ENCODE measurements around the gene ZDHHC14.

Gene ZDHHC14

GRCh38 chr6:157488716-157489118 is 107.7 kb downstream of the ZDHHC14 start:
- TF ChIP-seq ZC3H10 (CRISPR knock-in tag; IDR thresholded peaks at IDR 0.05) (no peak), TSHZ2 (CRISPR knock-in tag; IDR thresholded peaks at IDR 0.05) (no peak), CSRNP3 (CRISPR knock-in tag; IDR thresholded peaks at IDR 0.05) (no peak), POU6F1 (CRISPR knock-in tag; IDR thresholded peaks at IDR 0.05; ENCODE audit: borderline replicate concordance, low read depth) (no peak), ZFP30 (CRISPR knock-in tag; IDR thresholded peaks at IDR 0.05) (no peak)
- peak; percentile 72 for ATAC-seq

DNA sequence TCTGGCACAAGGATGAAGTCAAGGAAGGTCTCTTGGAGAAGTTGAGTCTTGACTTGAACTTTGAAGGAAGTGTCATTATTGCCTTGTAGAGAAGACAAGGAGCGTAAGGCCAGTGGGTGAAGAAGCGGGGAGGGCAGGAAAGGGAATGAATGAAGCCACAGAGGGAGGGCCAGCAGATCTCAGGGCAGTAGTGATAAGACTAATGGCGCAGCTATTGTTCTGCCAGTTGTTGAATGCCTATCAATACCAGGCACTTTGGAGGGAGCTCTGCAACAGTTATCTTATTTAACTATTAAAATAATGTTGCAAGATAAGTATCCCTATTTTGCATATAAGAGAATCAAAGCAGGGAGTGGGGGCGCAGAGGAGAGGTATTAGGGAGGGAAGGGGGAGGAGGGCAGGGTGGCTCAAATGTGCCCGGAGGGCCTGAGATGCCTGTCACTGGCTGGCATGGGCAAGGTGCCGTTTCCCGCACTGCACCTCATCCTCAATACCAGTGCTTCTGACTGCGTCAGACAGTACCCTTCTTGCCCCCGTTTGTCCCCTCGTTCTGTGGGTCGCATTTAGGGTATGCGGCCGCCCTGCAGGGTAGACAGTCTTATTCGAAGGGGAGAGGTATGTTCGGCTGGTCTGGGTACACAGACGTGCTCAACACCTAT is 109.8 kb downstream of the ZDHHC14 start:
- no peak for ATAC-seq
- TF ChIP-seq CSRNP3 (CRISPR knock-in tag; IDR thresholded peaks at IDR 0.05) (no peak), TOX (CRISPR knock-in tag; IDR thresholded peaks at IDR 0.05; ENCODE audit: borderline replicate concordance) (no peak), GLIS3 (CRISPR knock-in tag; IDR thresholded peaks at IDR 0.05) (no peak), ZC3H10 (CRISPR knock-in tag; IDR thresholded peaks at IDR 0.05) (no peak), ZFP3 (CRISPR knock-in tag; IDR thresholded peaks at IDR 0.05) (no peak), ARNTL (CRISPR knock-in tag; IDR thresholded peaks at IDR 0.05; ENCODE audit: borderline replicate concordance, low read depth) (no peak), POU6F1 (CRISPR knock-in tag; IDR thresholded peaks at IDR 0.05; ENCODE audit: borderline replicate concordance, low read depth) (no peak), ISL1 (CRISPR knock-in tag; IDR thresholded peaks at IDR 0.05) (no peak), ZFP30 (CRISPR knock-in tag; IDR thresholded peaks at IDR 0.05) (no peak)

- no peak for ATAC-seq
Observed at GRCh38 chr6:157491571-157492232, 110.7 kb downstream of the ZDHHC14 start.

More at GRCh38 chr6:157491571-157492232, 110.7 kb downstream of the ZDHHC14 start:
- TF ChIP-seq CREB5 (CRISPR knock-in tag; IDR thresholded peaks at IDR 0.05; ENCODE audit: low read depth) (no peak), ZNF8 (CRISPR knock-in tag; IDR thresholded peaks at IDR 0.05) (no peak), CSRNP3 (CRISPR knock-in tag; IDR thresholded peaks at IDR 0.05) (no peak), OSR1 (CRISPR knock-in tag; IDR thresholded peaks at IDR 0.05) (no peak), BACH2 (CRISPR knock-in tag; IDR thresholded peaks at IDR 0.05; ENCODE audit: borderline replicate concordance) (no peak), RARB (CRISPR knock-in tag; IDR thresholded peaks at IDR 0.05) (no peak), ZNF565 (CRISPR knock-in tag; conservative IDR thresholded peaks at IDR 0.05; ENCODE audit: low read depth) (no peak), POU6F1 (CRISPR knock-in tag; IDR thresholded peaks at IDR 0.05; ENCODE audit: borderline replicate concordance, low read depth) (no peak), GLIS3 (CRISPR knock-in tag; IDR thresholded peaks at IDR 0.05) (no peak), ISL1 (CRISPR knock-in tag; IDR thresholded peaks at IDR 0.05) (no peak), TOX (CRISPR knock-in tag; IDR thresholded peaks at IDR 0.05; ENCODE audit: borderline replicate concordance) (no peak)

Measured in SK-N-SH treated with all-trans-retinoic acid at 6 μM for 48 hours (cell line).